HepG2 (cell line): ENCODE data around the gene CAPN11. TPM values are rescaled to one million over a fixed set of nuclear protein-coding genes. Genes with fewer than 3 reads are reported as not detected.

ENCODE experiments used
- ATAC-seq: fragments of 200-7000 bp; cut with Tn5 transposase; 3 replicates; pipeline ENCODE4 v1.9.1; 2020; ENCODE audit warnings: mild to moderate bottlenecking, moderate library complexity
- BruUV-seq: library from RNA; stranded (reverse); fragments of 400-500 nt; replicated peaks from 2 replicates; lab custom pipeline; 2021; lab: Mats Ljungman, UMichigan
- CTCF ChIA-PET: fragments of 300-600 bp; formaldehyde crosslinking; extraction: SDS; loops from one replicate; lab custom pipeline; 2021; ENCODE audit warnings: low total read pairs, inconsistent platforms, low intra/inter-chr PET ratio; lab: Yijun Ruan, JAX
- POLR2A ChIA-PET: fragments of 350-600 bp; sonication (Branson Sonifier 250); formaldehyde crosslinking; loops from one replicate; lab custom pipeline; 2020; ENCODE audit warnings: antibody characterized with exemption, inconsistent platforms; lab: Yijun Ruan, JAX
- DNase-seq: peaks from one replicate; pipeline ENCODE4 v3.0.0-alpha.2; 2015; ENCODE audit warnings: low spot score
- FAIRE-seq: peaks from 3 replicates; lab custom pipeline; 2011; peaks lifted over from hg19 to GRCh38; lab: Jason Lieb, UNC
- H2AFZ ChIP-seq: one replicate; pipeline ENCODE4 v1.6.1; 2011; ENCODE audit warnings: low read length, inconsistent platforms
- H3K27ac ChIP-seq: fragments of 300-600 bp; 3 replicates; pipeline ENCODE4 v1.8.0; 2011; ENCODE audit warnings: mixed run types, mild to moderate bottlenecking, mixed read lengths, low read length, inconsistent platforms; ENCODE audit not compliant: insufficient read depth; ENCODE audit errors: extremely low read length
- H3K27me3 ChIP-seq, 2 experiments: fragments of 200-600 bp in 1 of 2; 2 replicates in 1 of 2; 3 replicates in 1 of 2; pipeline versions ENCODE4 v1.6.0 to v1.8.0; 2011; ENCODE audit warnings: low read length in 2 of 2, mild to moderate bottlenecking in 2 of 2, moderate library complexity in 2 of 2, inconsistent platforms in 1 of 2; ENCODE audit not compliant: insufficient read depth in 2 of 2, control insufficient read depth in 1 of 2
- H3K36me3 ChIP-seq, 2 experiments: fragments of 200-600 bp in 1 of 2; replicated peaks in 1 of 2; 2 replicates in 1 of 2; 3 replicates in 1 of 2; pipeline versions ENCODE4 v1.5.1 to v1.8.0; 2011; ENCODE audit warnings: low read length in 2 of 2, inconsistent platforms in 1 of 2; ENCODE audit not compliant: insufficient read depth in 2 of 2, control insufficient read depth in 1 of 2
- H3K4me1 ChIP-seq: 2 replicates; pipeline ENCODE4 v1.5.1; 2012; ENCODE audit warnings: low read length, inconsistent platforms; ENCODE audit not compliant: insufficient read depth
- H3K4me2 ChIP-seq: 2 replicates; pipeline ENCODE4 v1.6.0; 2011; ENCODE audit warnings: low read depth, low read length, inconsistent platforms
- H3K4me3 ChIP-seq, 3 experiments: fragments of 200-600 bp in 1 of 3; sonication (generic), shearing (Covaris generic) in 1 of 3; replicated peaks in 1 of 3; 2 replicates each; pipeline ENCODE4 v1.5.1; 2011 to 2016; ENCODE audit warnings: low read length in 3 of 3, inconsistent platforms in 2 of 3, low read depth in 2 of 3, mild to moderate bottlenecking in 2 of 3, control low read depth in 1 of 3, mixed read lengths in 1 of 3; ENCODE audit not compliant: insufficient read depth in 1 of 3
- H3K79me2 ChIP-seq: one replicate; pipeline ENCODE4 v1.6.1; 2011; ENCODE audit warnings: low read length, inconsistent platforms; ENCODE audit not compliant: insufficient read depth
- H3K9ac ChIP-seq: 2 replicates; pipeline ENCODE4 v1.6.0; 2011; ENCODE audit warnings: mild to moderate bottlenecking, low read depth, low read length, inconsistent platforms; ENCODE audit not compliant: insufficient read depth
- H3K9me3 ChIP-seq: 2 replicates; pipeline ENCODE4 v1.5.1; 2012; ENCODE audit warnings: mild to moderate bottlenecking, low read length
- H4K20me1 ChIP-seq: 2 replicates; pipeline ENCODE4 v1.6.0; 2011; ENCODE audit warnings: inconsistent platforms, mild to moderate bottlenecking, low read length, moderate library complexity; ENCODE audit not compliant: insufficient read depth
- AHR ChIP-seq: IDR thresholded peaks from 2 replicates; pipeline ENCODE4 v1.6.1; 2018; ENCODE audit warnings: missing genetic modification reagents, missing compliant biosample characterization
- FOSL2 ChIP-seq: sonication (generic); formaldehyde crosslinking; IDR thresholded peaks from 2 replicates; pipeline ENCODE4 v1.4.0; 2020; ENCODE audit warnings: missing genetic modification reagents
- HOXA5 ChIP-seq: sonication (generic); formaldehyde crosslinking; IDR thresholded peaks from 2 replicates; pipeline ENCODE4 v1.4.0; 2020; ENCODE audit warnings: missing genetic modification reagents
- LCORL ChIP-seq, 2 experiments: fragments of 450-650 bp in 1 of 2; sonication (generic) in 1 of 2; formaldehyde crosslinking in 1 of 2; IDR thresholded peaks; 2 replicates each; pipeline versions ENCODE4 v1.5.0 to v1.6.1; 2017 to 2020; ENCODE audit warnings: antibody characterized with exemption in 1 of 2, missing genetic modification reagents in 1 of 2
- NFE2 ChIP-seq: sonication (generic); formaldehyde crosslinking; IDR thresholded peaks from 2 replicates; pipeline ENCODE4 v1.4.0; 2020; ENCODE audit warnings: missing genetic modification reagents
- NFIC ChIP-seq: IDR thresholded peaks from 2 replicates; pipeline ENCODE4 v1.6.1; 2012; ENCODE audit warnings: mild to moderate bottlenecking, low read length, inconsistent platforms
- NKX3-1 ChIP-seq: sonication (generic); formaldehyde crosslinking; IDR thresholded peaks from 2 replicates; pipeline ENCODE4 v1.5.0; 2020; ENCODE audit warnings: missing genetic modification reagents
- TCF12 ChIP-seq, 2 experiments: fragments of 450-650 bp in 1 of 2; sonication (generic) in 1 of 2; formaldehyde crosslinking in 1 of 2; IDR thresholded peaks; 2 replicates each; pipeline versions ENCODE4 v1.6.1 to v1.8.0; 2017 to 2022; ENCODE audit warnings: antibody characterized with exemption in 1 of 2, mild to moderate bottlenecking in 1 of 2, missing genetic modification reagents in 1 of 2, moderate library complexity in 1 of 2
- XBP1 ChIP-seq: sonication (generic); formaldehyde crosslinking; IDR thresholded peaks from 2 replicates; pipeline ENCODE4 v1.5.0; 2020; ENCODE audit warnings: missing genetic modification reagents
- ZBTB3 ChIP-seq: sonication (generic); formaldehyde crosslinking; IDR thresholded peaks from 2 replicates; pipeline ENCODE4 v1.4.0; 2020; ENCODE audit warnings: low read depth, mild to moderate bottlenecking, moderate library complexity, missing genetic modification reagents, borderline replicate concordance
- ZBTB38 ChIP-seq: sonication (generic); formaldehyde crosslinking; IDR thresholded peaks from 2 replicates; pipeline ENCODE4 v1.5.1; 2020; ENCODE audit warnings: mild to moderate bottlenecking, missing genetic modification reagents
- ZNF101 ChIP-seq: sonication (generic); formaldehyde crosslinking; IDR thresholded peaks from 2 replicates; pipeline ENCODE4 v1.4.0; 2020; ENCODE audit warnings: mild to moderate bottlenecking, low read depth, missing genetic modification reagents, borderline replicate concordance
- ZNF234 ChIP-seq: sonication (generic); formaldehyde crosslinking; conservative IDR thresholded peaks from 2 replicates; pipeline ENCODE4 v1.5.1; 2020; ENCODE audit warnings: mild to moderate bottlenecking, missing genetic modification reagents
- ZNF30 ChIP-seq: sonication (generic); formaldehyde crosslinking; IDR thresholded peaks from 2 replicates; pipeline ENCODE4 v1.5.0; 2020; ENCODE audit warnings: mild to moderate bottlenecking, missing genetic modification reagents
- ZNF335 ChIP-seq: sonication (generic); formaldehyde crosslinking; IDR thresholded peaks from 2 replicates; pipeline ENCODE4 v1.4.0; 2020; ENCODE audit warnings: missing genetic modification reagents
- ZNF563 ChIP-seq: sonication (generic); formaldehyde crosslinking; IDR thresholded peaks from 2 replicates; pipeline ENCODE4 v1.8.0; 2022; ENCODE audit warnings: mild to moderate bottlenecking, moderate library complexity, missing genetic modification reagents
- ZNF83 ChIP-seq: sonication (generic); formaldehyde crosslinking; IDR thresholded peaks from 2 replicates; pipeline ENCODE4 v1.4.0; 2020; ENCODE audit warnings: missing genetic modification reagents, mild to moderate bottlenecking, borderline replicate concordance
- ZNF850 ChIP-seq: sonication (generic); formaldehyde crosslinking; conservative IDR thresholded peaks from 2 replicates; pipeline ENCODE4 v1.9.0; 2021; ENCODE audit warnings: mild to moderate bottlenecking, missing genetic modification reagents
- ZNF878 ChIP-seq: sonication (generic); formaldehyde crosslinking; IDR thresholded peaks from 2 replicates; pipeline ENCODE4 v1.8.1; 2023; ENCODE audit warnings: mild to moderate bottlenecking, missing genetic modification reagents, moderate library complexity
- WGBS: methylation state at CpG from one replicate; pipeline ENCODE4 v1.1.6; 2017; ENCODE audit warnings: low lambda C conversion rate; 5-methylcytosine and 5-hydroxymethylcytosine counted together
- in situ Hi-C: cut with HindIII; loops from 2 replicates; pipeline ENCODE4 v1.10.0; 2017; ENCODE audit warnings: low pct_unique_long_range_greater_than_20kb; ENCODE audit not compliant: extremely low pct_ligation_motif_present
- intact Hi-C: fragments of 100-400 bp; cut with micrococcal nuclease; formaldehyde crosslinking; loops from one replicate; pipeline ENCODE4 v1.10.0; 2022; ENCODE audit not compliant: unreplicated experiment
- polyA plus RNA-seq, 8 experiments: library from polyadenylated mRNA; depleted of rRNA in 3 of 8; stranded (reverse) in 7 of 8; unstranded in 1 of 8; fragments of >200 nt; fragmentation: Illumina TruSeq in 4 of 8; extraction: Trizol in 4 of 8; gene quantifications; 2 replicates each; pipeline versions ENCODE4 v1.2.1 to v1.2.3, GENCODE V29; 2011 to 2016; ENCODE audit warnings: low read depth in 4 of 8, missing spikeins in 1 of 8, mixed read lengths in 1 of 8; ENCODE audit not compliant: insufficient read depth in 1 of 8
- total RNA-seq, 5 experiments: library from RNA; depleted of rRNA; stranded (reverse); fragments of >200 nt; fragmentation: Illumina TruSeq; extraction: Trizol; gene quantifications; 2 replicates each; pipeline ENCODE4 v1.2.3, GENCODE V29; 2016; ENCODE audit warnings: low read depth in 1 of 5
- TF ChIP-seq, protein P1 (sequence below): sonication (generic); formaldehyde crosslinking; IDR thresholded peaks from 2 replicates; pipeline ENCODE4 v1.5.1; 2020; ENCODE audit warnings: missing genetic modification reagents, mild to moderate bottlenecking, borderline replicate concordance
- TF ChIP-seq, protein P2 (sequence below): sonication (generic); formaldehyde crosslinking; IDR thresholded peaks from 2 replicates; pipeline ENCODE4 v1.8.0; 2022; ENCODE audit warnings: mild to moderate bottlenecking, missing genetic modification reagents, moderate library complexity
- TF ChIP-seq, protein P3 (sequence below): sonication (generic); formaldehyde crosslinking; IDR thresholded peaks from 2 replicates; pipeline ENCODE4 v1.8.1; 2023; ENCODE audit warnings: missing genetic modification reagents, mild to moderate bottlenecking, borderline replicate concordance

Gene CAPN11
- total and polyA plus RNA-seq, 2 of the 13 experiments (the other 11 are each of a cell fraction or from before 2014, with no cell fraction given), result 0.07 to 0.11 TPM

DNA sequence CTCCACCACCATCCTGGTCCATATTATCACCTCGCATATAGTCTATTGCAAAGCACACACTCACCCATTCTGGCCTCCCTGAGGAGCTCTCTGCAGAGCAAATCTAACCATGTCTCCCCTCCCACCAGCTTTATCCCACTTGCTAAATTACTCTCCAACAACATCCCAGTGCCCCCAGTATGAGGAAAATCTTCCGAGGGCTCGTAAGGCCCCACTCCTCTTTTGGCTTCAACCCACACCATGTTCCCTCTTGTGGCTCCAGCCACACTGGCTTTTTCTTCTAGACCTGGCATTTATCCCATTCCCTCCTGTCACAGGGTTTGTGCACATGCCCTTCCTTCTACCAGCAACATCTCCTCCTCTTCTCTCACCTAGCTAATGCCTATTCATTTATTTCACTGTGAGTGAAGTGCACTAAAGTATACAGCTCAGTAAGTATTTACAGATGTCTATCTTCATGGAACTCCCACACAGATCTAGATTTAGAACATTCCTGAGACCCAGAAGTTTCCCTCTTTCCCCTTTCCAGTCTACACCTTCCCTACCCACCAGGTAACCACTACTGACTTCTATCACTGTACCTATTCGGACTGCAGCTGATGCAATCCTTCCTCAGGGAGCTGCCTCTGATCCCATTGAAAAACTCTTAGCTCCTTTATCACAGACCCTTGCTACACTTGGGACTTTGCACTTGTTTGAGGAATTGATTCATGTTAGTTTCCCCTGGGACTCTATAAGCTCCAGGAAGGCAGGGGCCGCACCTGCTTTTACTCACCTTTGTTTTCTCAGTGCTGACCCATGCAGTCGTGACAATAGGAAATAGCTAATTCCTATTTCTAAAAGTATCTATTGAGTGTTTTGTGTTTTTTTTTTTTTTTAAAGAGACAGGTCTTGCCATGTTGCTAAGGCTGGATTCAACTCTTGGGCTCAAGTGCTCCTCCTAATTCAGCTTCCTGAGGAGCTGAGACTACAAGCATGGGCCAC lies 46.9 kb upstream of the CAPN11 start:
- in situ Hi-C loops, result no loop called here
- Histone ChIP-seq H3K4me2 (peak overlapping the region; percentile 38), H3K9me3 (no peaks in the 10 kb centered on the region), H3K9ac (peak overlapping the region; percentile 53), H3K4me1 (peaks cover 74% of the 10 kb centered on the region), H3K79me2 (peaks cover 45% of the 10 kb centered on the region), H2AFZ (no peak overlapping the region), H3K4me3 (no peak overlapping the region), H3K27me3 (no peaks in the 10 kb centered on the region), H3K27ac (peak overlapping the region; percentile 63), H3K36me3 (peaks cover 34 to 81% of the 10 kb centered on the region in 2 experiments), H4K20me1 (peaks cover 11% of the 10 kb centered on the region; the same call in 1 of the 2 replicates)
- ChIA-PET POLR2A (interaction anchor here (0.9 to 2.5 kb wide), 15 partner anchors 10 to 482 kb away, joined by 3 to 27 read pairs (median 10); partner anchors contain the start of genes GTPBP2, HSP90AB1, MRPL14 and SLC35B2), CTCF (interaction anchor here (0.8 to 1.2 kb wide), 2 partner anchors 11 to 126 kb away, joined by 3 read pairs; no protein-coding TSS in a partner anchor)
- FAIRE-seq (peak; percentile 80), DNase-seq (peak; percentile 90), ATAC-seq (peak; percentile 88)
- intact Hi-C loops, result loop anchor here (2.0 to 5.0 kb wide), 3 partner anchors 13 to 126 kb away; partner anchors contain the start of genes MRPL14 and TMEM63B
- BruUV-seq, result no TSS peak
- 52% methylated on average over 6 of the region's 6 CpGs for WGBS
- no peak for TF ChIP-seq TCF12 (IDR thresholded peaks at IDR 0.05)
- 0 out of 2 replicates have a peak, but pooled peaks have one; percentile 62 for TF ChIP-seq TCF12 (CRISPR knock-in tag; IDR thresholded peaks at IDR 0.05)
- TF ChIP-seq, protein P1, sequence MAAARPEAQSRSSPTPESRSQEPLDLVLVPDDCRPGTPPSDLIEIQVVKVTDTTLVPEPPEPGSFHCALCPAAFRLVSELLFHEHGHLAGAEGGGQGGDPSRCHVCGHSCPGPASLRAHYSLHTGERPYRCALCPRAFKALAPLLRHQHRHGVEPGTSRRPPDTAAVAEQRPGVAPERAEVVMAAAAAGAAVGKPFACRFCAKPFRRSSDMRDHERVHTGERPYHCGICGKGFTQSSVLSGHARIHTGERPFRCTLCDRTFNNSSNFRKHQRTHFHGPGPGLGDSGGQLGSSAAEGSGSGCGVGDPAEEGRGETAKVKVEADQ (CRISPR knock-in tag), result no peak
- peak; percentile 78 for TF ChIP-seq HOXA5 (CRISPR knock-in tag)
- no peak for TF ChIP-seq ZNF30 (CRISPR knock-in tag)
- TF ChIP-seq, protein P2, sequence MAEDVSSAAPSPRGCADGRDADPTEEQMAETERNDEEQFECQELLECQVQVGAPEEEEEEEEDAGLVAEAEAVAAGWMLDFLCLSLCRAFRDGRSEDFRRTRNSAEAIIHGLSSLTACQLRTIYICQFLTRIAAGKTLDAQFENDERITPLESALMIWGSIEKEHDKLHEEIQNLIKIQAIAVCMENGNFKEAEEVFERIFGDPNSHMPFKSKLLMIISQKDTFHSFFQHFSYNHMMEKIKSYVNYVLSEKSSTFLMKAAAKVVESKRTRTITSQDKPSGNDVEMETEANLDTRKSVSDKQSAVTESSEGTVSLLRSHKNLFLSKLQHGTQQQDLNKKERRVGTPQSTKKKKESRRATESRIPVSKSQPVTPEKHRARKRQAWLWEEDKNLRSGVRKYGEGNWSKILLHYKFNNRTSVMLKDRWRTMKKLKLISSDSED (CRISPR knock-in tag), result no peak
- TF ChIP-seq, protein P3, sequence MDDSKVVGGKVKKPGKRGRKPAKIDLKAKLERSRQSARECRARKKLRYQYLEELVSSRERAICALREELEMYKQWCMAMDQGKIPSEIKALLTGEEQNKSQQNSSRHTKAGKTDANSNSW (CRISPR knock-in tag), result no peak
- TF ChIP-seq ZNF335, result peak; percentile 72; the same call in 1 of the 2 replicates
- TF ChIP-seq FOSL2 (CRISPR knock-in tag), result peak; percentile 79
- no peak for TF ChIP-seq NKX3-1 (CRISPR knock-in tag)
- TF ChIP-seq ZNF234 (CRISPR knock-in tag), result no peak
- no peak for TF ChIP-seq ZNF83
- TF ChIP-seq NFIC, result peak; percentile 40; the same call in 1 of the 2 replicates
- TF ChIP-seq ZNF101 (CRISPR knock-in tag), result no peak
- TF ChIP-seq LCORL (IDR thresholded peaks at IDR 0.05), result 0 out of 2 replicates have a peak, but pooled peaks have one; percentile 24
- TF ChIP-seq LCORL (CRISPR knock-in tag; IDR thresholded peaks at IDR 0.05), result peak; percentile 97
- no peak for TF ChIP-seq ZBTB3 (CRISPR knock-in tag)
- no peak for TF ChIP-seq ZNF850 (CRISPR knock-in tag)
- TF ChIP-seq ZNF878 (CRISPR knock-in tag), result no peak
- TF ChIP-seq ZNF563 (CRISPR knock-in tag), result no peak
- no peak for TF ChIP-seq XBP1
- TF ChIP-seq NFE2, result no peak
- TF ChIP-seq ZBTB38, result no peak
- TF ChIP-seq AHR (CRISPR knock-in tag), result no peak
